ENCODE measurements around the gene VSTM2B.
"Not testable (repeated sequence)": the region's sequence is repeated elsewhere in the genome, so short reads cannot be mapped to it uniquely, and the experiment has no call there.

VSTM2B gene

DNA sequence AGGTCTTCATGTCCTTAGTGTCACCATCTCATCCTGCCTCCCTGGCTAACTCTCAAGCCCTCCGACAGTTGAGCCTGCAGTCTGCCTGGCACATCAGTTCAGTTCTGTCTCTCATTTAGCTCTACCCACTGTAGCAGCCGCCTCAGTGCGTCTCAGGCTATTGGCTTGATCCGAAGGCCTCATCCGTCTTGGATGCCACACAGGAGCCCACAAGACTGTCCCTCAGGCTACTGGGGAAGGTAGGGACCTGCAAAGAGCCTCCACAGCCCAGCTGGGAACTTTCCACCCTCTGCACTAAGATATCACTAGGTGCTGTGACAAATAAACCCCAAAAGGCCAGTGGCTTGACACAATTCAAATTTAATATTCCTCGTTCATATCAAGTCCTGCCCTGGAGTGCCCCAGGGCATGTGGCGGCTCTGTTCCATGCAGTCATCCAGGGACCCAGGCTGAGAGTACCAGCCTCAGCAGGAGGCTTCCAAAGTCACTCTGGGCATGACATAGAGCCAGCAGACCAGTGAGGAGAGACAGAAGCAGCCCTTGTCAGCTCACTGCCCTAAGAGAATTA lies 5.7 kb downstream of the VSTM2B start:
- DNase-seq (ENCODE audit: low read depth): no peak

- no peak for DNase-seq (ENCODE audit: low read depth)
These were observed 6.3 kb downstream of the VSTM2B start for GRCh38 chr19:29532097-29532496.

DNA sequence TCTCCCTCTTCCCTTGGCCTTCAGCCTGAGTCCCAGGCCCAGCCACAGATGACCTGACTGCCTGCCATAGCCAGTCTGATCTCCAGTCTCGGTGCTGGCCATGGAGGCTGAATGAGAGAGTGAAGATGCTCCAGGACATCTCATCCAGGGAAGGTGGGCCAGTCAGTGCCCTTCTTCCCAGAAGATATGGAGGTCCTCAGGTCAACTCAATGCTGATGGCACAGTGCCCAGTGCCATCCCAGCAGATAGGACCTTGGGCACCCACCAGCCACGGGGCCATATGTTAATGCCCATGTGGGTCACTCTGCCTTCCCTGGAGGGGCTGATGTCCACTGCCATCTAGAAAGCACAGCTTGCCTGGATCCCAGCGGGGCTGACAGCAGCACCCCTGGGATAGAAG lies 7.2 kb downstream of the VSTM2B start:
- no peak for DNase-seq (ENCODE audit: low read depth)

GRCh38 chr19:29533578-29534544 lies 8.1 kb downstream of the VSTM2B start:
- DNase-seq (ENCODE audit: low read depth): no peak

DNA sequence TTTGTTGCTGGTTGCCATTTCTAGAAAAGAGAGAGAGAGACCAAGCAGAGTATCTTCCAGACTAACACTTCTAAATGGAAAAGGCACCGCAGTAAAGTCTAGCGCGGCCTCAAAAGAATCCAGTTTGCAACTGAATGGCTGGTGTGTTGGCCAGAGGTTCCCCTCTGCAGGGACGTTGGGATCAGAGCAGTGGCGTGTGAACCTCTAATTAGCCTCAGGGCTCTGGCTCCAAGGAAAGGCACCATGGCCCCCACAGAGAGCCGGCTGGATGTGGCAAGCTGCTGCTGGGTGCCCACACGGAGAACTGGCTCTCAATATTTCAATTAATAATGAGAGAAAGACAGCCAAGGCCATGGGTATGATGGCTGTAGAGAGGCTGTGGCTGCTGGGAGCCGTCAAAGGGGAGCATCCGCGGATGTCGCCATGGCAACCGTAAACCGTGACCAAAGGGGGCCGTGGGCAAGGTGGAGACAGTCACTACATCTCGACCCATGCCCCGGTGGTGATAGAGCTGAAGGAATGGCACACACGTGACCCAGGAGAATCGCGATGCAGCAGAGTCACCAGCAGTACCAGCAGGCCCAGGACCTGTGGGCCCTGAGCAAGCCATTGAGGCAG lies 9.5 kb downstream of the VSTM2B start:
- DNase-seq (ENCODE audit: low read depth): no peak

DNA sequence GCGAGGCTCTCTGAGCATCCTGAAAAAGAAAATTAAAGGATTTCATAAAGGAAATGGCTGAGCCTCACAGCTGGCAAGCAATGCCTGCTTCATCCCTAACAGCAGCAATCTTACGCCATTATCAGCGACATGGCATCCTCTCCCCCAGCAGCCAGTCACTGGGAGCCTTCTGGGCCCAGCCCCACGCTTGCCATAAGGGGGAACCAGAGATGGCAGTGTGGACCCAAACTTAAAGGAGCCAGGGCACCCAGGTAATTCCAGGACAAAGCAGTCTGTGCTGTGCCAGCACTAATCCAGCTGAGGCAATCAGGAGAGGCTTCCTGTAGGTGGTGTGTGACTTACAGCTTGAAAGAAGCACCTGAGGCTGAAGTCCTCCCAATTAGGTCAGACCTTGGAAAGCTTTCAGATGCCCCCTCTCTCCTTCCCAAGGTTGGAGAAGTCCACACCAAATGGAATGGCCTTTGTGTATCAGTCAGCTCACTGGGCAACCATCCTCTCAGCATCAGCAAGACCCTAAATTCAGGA lies 10.3 kb downstream of the VSTM2B start:
- DNase-seq (ENCODE audit: low read depth): no peak

DNA sequence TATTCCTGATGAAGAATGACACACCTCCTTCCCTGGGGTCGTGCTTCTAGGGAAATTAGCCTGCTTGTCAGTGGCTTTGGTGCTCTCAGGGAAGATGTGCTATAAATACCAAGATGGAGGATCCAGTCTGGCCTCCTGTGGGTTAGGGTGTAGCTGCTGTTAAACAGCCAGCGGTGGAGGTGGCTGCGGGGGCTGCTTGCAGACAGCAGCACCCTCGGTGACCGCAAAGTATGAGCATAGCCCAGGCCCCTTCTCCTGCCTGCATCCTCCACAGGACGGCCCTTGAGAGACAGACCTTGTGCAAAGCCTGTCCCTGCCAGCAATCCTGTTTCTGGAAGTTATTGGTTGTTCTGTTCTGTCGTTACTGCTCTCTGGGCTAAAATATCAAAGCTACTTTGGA lies 11.4 kb downstream of the VSTM2B start:
- no peak for DNase-seq (ENCODE audit: low read depth)

- no peak for DNase-seq (ENCODE audit: low read depth)
These were observed 11.8 kb downstream of the VSTM2B start for GRCh38 chr19:29537601-29538000.

DNA sequence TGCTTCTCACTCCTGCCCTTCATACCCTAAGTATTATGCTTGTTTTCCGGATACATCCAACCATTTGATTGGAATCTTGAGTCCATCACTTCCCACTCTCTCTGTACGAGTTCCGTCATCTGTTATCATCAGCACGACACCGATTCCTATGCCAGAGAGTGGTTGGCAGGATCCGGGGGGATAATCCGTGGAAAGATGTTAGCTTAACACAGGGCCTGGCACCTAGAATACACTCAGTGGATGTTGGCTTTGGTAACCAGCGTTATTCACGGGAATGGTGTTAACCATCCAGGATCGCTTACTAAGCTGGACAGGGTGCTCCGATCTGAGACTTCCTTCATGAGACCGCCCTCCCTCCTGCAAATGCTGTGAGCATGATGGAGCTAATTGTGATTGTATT lies 12.4 kb downstream of the VSTM2B start:
- DNase-seq (ENCODE audit: low read depth): no peak

- no peak for DNase-seq (ENCODE audit: low read depth)
These were observed 12.9 kb downstream of the VSTM2B start for GRCh38 chr19:29538651-29539050.

DNA sequence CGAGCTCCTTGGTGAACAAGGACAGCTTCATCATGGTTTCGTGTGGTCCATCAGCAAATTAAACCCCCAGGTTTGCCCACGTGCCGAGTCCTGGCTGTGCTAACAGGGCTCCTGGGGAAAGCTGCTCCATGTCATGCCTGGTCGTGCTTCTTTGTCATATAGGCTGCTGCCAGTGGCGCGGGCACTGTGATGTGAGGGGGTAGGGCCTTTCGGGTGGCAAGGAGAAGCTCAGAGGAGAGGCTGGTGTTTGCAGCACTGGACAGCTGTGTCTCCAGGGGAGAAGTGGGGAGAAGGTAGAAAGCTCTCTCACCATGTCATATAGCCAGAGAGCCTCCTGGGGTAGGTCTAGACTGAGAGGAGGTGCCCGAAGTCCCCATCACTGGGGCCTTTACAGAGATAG lies 13.3 kb downstream of the VSTM2B start:
- no peak for DNase-seq (ENCODE audit: low read depth)

- DNase-seq (ENCODE audit: low read depth): no peak
These were observed 13.9 kb downstream of the VSTM2B start for GRCh38 chr19:29539670-29540069.

DNA sequence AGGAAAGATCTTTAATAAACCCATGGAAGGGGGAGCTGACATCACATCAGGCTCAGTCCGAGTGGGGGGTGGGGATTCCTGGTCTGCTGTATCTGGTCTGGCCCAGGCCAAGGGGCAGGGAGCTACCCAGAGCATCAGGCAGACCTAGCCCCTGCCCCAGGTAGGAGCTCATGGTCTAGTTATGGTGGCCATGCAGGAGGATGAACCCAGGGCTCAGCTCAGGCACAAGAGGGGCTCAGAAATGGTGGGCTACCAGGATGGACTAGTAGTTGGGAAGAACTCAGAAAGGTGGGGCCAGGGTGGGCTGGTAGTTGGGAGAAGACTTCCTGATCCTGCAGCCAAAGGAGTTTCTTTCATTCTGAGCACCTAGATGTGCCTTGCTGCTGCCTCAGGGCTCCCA lies 14.3 kb downstream of the VSTM2B start:
- DNase-seq (ENCODE audit: low read depth): no peak

DNA sequence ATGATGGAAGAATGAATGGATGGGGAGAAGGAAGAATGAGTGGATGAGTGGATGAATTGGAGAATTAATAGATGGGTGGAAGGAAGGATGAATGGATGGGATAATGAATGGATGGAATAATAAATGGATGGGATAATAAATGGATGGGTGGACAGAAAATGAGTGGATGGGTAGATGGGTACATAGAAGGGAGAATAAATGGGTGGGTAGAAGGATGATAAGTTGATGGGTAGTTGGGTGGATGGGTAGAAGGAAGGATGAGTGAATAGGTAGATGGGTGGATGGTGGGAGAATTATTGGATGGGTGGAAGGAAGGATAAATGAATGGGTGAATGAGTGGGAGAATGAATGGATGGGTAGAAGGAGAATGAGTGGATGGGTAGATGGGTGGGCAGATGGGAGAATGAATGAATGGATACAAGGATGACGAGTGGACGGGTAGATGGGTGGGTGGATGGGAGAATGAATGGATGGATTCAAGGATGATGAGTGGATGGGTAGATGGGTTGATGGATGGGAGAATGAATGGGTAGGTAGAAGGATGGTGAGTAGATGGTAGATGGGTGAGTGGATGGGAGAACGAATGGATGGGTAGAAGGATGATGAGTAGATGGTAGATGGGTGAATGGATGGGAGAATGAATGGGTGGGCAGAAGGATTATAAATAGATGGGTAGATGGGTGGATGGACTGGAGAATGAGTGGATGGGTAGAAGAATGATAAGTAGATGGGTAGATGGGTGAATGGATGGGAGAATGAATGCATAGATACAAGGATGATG lies 15.9 kb downstream of the VSTM2B start:
- DNase-seq (ENCODE audit: low read depth): no peak

GRCh38 chr19:29542327-29542726 lies 16.5 kb downstream of the VSTM2B start:
- DNase-seq (ENCODE audit: low read depth): no peak

DNA sequence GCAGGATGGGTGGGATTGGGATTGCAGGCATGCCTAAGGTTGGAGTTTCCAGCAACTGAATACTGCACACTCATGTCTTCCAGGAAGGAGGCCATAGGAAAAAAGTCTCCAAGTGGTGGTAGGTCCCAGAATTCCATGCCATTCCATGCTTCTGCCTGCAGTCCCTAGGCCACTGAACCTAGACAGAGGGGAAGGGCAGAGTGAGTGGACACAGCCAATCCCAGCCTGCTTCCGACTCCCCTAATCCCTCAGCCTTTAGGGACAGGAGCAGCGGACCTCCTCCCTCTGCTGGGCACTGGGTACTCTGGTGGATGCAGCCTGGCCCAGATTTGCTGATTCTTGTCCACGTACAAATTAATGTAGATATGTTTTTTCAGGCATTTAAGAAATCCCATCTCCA lies 17.0 kb downstream of the VSTM2B start:
- DNase-seq (ENCODE audit: low read depth): no peak

DNA sequence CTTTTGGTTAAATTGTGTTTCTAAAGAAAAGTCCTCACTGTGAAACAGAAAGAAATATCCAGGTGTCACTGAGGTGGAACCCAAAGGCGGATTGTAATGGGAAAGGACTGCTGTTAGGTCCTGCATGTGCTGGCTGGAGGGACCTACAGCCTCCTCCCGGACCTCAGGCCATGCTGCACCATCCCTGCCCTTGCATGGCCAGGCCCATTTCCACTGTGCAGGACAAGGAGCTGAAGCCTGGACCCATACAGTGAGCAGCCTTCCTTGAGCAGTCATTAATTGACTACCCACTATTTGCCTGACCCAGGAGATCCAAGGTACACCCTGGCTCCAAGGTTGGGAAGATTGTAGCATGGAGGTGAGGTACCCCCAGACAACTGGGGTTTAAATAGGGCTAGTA lies 17.6 kb downstream of the VSTM2B start:
- no peak for DNase-seq (ENCODE audit: low read depth)

DNA sequence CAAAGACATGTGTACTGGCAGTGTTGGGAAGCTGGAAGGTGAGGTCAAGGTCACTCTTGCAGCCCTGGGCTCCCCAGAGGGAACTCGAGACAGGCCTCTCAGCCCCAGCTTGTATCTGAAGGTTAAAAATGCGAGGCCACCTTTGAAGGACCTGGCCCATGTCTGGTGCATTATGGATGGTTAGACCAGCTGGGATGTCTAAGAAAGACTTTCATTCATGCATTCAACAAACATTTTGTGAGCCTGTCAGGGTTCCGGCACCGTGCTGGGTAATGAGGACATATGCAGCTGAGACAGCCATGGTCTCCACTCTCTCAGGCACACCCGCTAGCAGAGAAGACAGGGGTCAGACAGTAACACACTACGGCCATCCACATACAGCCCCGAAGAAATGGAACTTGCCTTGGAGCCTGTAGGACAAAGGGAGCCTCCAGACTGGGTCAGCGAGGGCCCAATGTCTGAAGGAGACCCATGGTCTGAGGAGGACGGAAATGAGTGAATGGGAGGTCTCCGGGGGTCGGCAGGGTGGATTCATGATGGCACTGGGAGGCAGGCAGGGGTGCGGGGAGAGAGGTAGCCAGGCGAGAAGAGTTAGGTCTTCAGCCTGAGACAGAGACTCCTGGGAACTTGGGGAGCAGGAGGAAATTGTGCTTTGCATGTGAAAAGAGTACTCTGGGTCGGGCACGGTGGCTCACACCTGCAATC lies 19.0 kb downstream of the VSTM2B start:
- no peak for DNase-seq (ENCODE audit: low read depth)

- DNase-seq (ENCODE audit: low read depth): not testable (repeated sequence)
These were observed 19.7 kb downstream of the VSTM2B start for GRCh38 chr19:29545447-29545846.

DNA sequence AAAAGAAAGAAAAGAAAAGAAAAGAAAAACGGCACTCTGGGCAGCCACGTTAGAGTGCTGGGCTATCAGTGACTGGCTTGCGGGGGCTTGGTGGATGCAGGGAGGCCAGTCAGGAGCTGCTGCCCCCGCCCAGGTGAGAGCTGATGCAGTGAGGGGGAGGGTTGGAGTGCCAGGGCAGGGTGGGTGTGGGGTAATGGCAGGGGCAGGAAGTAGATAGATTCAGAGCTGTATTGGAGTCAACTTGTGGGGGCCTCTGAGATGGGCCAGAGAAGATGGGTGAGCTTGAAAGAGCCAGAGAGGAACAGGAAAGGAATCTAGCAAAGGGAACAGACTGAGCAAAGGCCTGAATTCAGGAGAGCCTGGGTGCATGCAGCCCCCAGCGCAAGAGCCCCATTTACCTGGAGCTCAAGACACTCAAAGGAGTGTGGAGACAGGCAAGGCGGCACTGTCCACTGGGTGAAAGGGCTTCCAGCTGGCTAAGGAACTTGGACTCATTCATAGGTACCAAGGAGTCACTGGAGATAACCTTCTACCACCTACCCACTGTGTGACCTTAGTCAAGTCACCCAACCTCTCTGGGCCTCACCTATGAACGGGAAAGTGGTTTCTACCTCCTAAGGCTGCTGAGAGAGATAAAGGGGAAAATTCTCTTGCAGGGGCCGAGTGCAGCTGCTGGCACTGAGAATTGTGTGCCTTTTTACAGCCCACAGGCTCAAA lies 20.2 kb downstream of the VSTM2B start:
- no peak for DNase-seq (ENCODE audit: low read depth)
